H7 (cell line): ENCODE measurements around the gene IGF1R. TPM values are rescaled to one million over a fixed set of nuclear protein-coding genes. Genes with fewer than 3 reads are reported as not detected.

ENCODE experiments used
- DNase-seq: peaks from one replicate; pipeline ENCODE4 v3.0.0; 2012
- H3K27me3 ChIP-seq: 2 replicates; pipeline ENCODE4 v1.6.0; 2011; ENCODE audit warnings: mild to moderate bottlenecking, low read length; ENCODE audit not compliant: control insufficient read depth, insufficient read depth
- H3K36me3 ChIP-seq: replicated peaks from 2 replicates; pipeline ENCODE4 v1.5.1; 2011; ENCODE audit warnings: low read length; ENCODE audit not compliant: control insufficient read depth, insufficient read depth
- H3K4me3 ChIP-seq: 2 replicates; pipeline ENCODE4 v1.5.1; 2011; ENCODE audit warnings: low read depth, mild to moderate bottlenecking, control low read depth, low read length, moderate library complexity; ENCODE audit not compliant: insufficient read depth
- total RNA-seq: library from RNA; depleted of rRNA; stranded (reverse); fragments of >200 nt; shearing (Covaris generic); gene quantifications from 2 replicates; pipeline ENCODE4 v1.2.3, GENCODE V29; 2014

IGF1R gene
- total RNA-seq, 1 experiment from 2014 or later = 33.0 TPM

GRCh38 chr15:98743177-98743576 lies 94.8 kb downstream of the IGF1R start:
- no peak overlapping the region for H3K4me3 ChIP-seq
- no peak for DNase-seq
- H3K27me3 ChIP-seq = no peaks in the 10 kb centered on the region
- H3K36me3 ChIP-seq = no peaks in the 10 kb centered on the region

- no peak for DNase-seq
- Histone ChIP-seq H3K36me3 (no peaks in the 10 kb centered on the region), H3K27me3 (no peaks in the 10 kb centered on the region), H3K4me3 (no peak overlapping the region)
These were observed 96.2 kb downstream of the IGF1R start for GRCh38 chr15:98744506-98744905.

GRCh38 chr15:98745179-98745578 lies 96.8 kb downstream of the IGF1R start:
- no peak for DNase-seq
- H3K4me3 ChIP-seq = no peak overlapping the region
- no peaks in the 10 kb centered on the region for H3K27me3 ChIP-seq
- H3K36me3 ChIP-seq = no peaks in the 10 kb centered on the region

- Histone ChIP-seq H3K27me3 (no peaks in the 10 kb centered on the region), H3K36me3 (no peaks in the 10 kb centered on the region), H3K4me3 (no peak overlapping the region)
- DNase-seq = no peak
These were observed 97.5 kb downstream of the IGF1R start for GRCh38 chr15:98745650-98746374.

GRCh38 chr15:98746375-98747155 lies 98.2 kb downstream of the IGF1R start:
- Histone ChIP-seq H3K36me3 (no peaks in the 10 kb centered on the region), H3K4me3 (no peak overlapping the region), H3K27me3 (no peaks in the 10 kb centered on the region)
- no peak for DNase-seq

GRCh38 chr15:98751767-98752166 lies 103.4 kb downstream of the IGF1R start:
- Histone ChIP-seq H3K4me3 (no peak overlapping the region), H3K27me3 (no peaks in the 10 kb centered on the region), H3K36me3 (no peaks in the 10 kb centered on the region)
- no peak for DNase-seq

- H3K36me3 ChIP-seq = no peaks in the 10 kb centered on the region
- H3K27me3 ChIP-seq = no peaks in the 10 kb centered on the region
- peak; percentile 43 for DNase-seq
- no peak overlapping the region for H3K4me3 ChIP-seq
These were observed 105.7 kb downstream of the IGF1R start for GRCh38 chr15:98753726-98754656.

GRCh38 chr15:98754657-98755022 lies 106.3 kb downstream of the IGF1R start:
- Histone ChIP-seq H3K27me3 (no peaks in the 10 kb centered on the region), H3K36me3 (no peaks in the 10 kb centered on the region), H3K4me3 (no peak overlapping the region)
- DNase-seq = no peak

- H3K27me3 ChIP-seq = no peaks in the 10 kb centered on the region
- DNase-seq = no peak
These were observed 106.8 kb downstream of the IGF1R start for GRCh38 chr15:98755138-98755537.

GRCh38 chr15:98755781-98756180 lies 107.4 kb downstream of the IGF1R start:
- Histone ChIP-seq H3K36me3 (no peaks in the 10 kb centered on the region; the same call in 1 of the 2 replicates), H3K4me3 (no peak overlapping the region), H3K27me3 (no peaks in the 10 kb centered on the region)
- DNase-seq = no peak

More at GRCh38 chr15:98755138-98755537, 106.8 kb downstream of the IGF1R start:
- no peaks in the 10 kb centered on the region; the same call in 1 of the 2 replicates for H3K36me3 ChIP-seq
- no peak overlapping the region for H3K4me3 ChIP-seq

- no peaks in the 10 kb centered on the region for H3K27me3 ChIP-seq
- DNase-seq = no peak
- H3K36me3 ChIP-seq = no peaks in the 10 kb centered on the region; the same call in 1 of the 2 replicates
- no peak overlapping the region for H3K4me3 ChIP-seq
These were observed 109.9 kb downstream of the IGF1R start for GRCh38 chr15:98758224-98758623.

- no peak for DNase-seq
These were observed 110.9 kb downstream of the IGF1R start for GRCh38 chr15:98759277-98759676.

GRCh38 chr15:98760112-98760826 lies 111.9 kb downstream of the IGF1R start:
- H3K36me3 ChIP-seq = no peaks in the 10 kb centered on the region; the same call in 1 of the 2 replicates
- H3K27me3 ChIP-seq = no peaks in the 10 kb centered on the region
- no peak for DNase-seq
- no peak overlapping the region for H3K4me3 ChIP-seq

More at GRCh38 chr15:98759277-98759676, 110.9 kb downstream of the IGF1R start:
- Histone ChIP-seq H3K36me3 (no peaks in the 10 kb centered on the region; the same call in 1 of the 2 replicates), H3K4me3 (no peak overlapping the region), H3K27me3 (no peaks in the 10 kb centered on the region)

- DNase-seq = no peak
- H3K36me3 ChIP-seq = no peaks in the 10 kb centered on the region; the same call in 1 of the 2 replicates
- no peak overlapping the region for H3K4me3 ChIP-seq
- H3K27me3 ChIP-seq = no peaks in the 10 kb centered on the region
These were observed 112.6 kb downstream of the IGF1R start for GRCh38 chr15:98760975-98761374.
